ENCODE data around the gene CARD14.

Gene CARD14

DNA sequence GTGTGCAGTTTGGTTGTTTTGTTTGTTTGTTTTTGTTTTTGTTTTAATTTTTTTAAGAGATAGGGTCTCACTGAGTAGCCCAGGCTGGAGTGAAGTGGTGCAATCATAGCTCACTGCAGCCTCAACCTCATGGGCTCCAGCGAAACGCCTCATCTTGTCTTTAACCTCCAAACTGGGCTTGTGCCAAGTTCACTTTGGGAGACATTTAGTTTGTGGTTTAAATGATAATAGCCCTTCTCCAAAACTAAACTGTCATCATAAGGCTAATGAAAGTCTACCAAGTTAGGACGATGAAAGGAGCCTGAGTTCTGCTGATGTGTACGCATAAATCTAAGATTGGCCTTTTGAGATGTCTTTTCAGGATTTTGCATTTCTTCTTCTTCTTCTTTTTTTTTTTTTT, 6.5 kb upstream of the CARD14 start:
- Histone ChIP-seq H4K20me1 (ENCODE audit: insufficient read depth, low read length) (no peaks in the 10 kb centered on the region), H2AFZ (ENCODE audit: low read length) (no peak overlapping the region), H3K79me2 (ENCODE audit: low read length) (no peaks in the 10 kb centered on the region), H3K4me1 (ENCODE audit: low read length) (no peaks in the 10 kb centered on the region), H3K27me3 (replicated peaks; ENCODE audit: insufficient read depth, low read length) (peaks cover 27% of the 10 kb centered on the region), H3K4me3 (ENCODE audit: low read length) (no peak overlapping the region), H3K9me2 (replicated peaks; ENCODE audit: insufficient read depth, low read length) (no peaks in the 10 kb centered on the region), H3F3A (ENCODE audit: insufficient read depth, low read length) (no peaks in the 10 kb centered on the region), H3K27ac (ENCODE audit: low read length) (no peak overlapping the region), H3K36me3 (replicated peaks; ENCODE audit: insufficient read depth, low read length) (no peaks in the 10 kb centered on the region), H3K9ac (ENCODE audit: low read length) (no peak overlapping the region), H3K4me2 (ENCODE audit: low read depth, low read length) (no peak overlapping the region), H3K9me3 (replicated peaks; ENCODE audit: insufficient read depth, low read length) (no peaks in the 10 kb centered on the region)
- TF ChIP-seq EZH2phosphoT487 (IDR thresholded peaks at IDR 0.05; ENCODE audit: low read length) (no peak), CTCF (IDR thresholded peaks at IDR 0.05; ENCODE audit: low read length) (no peak), EZH2 (optimal IDR thresholded peaks at IDR 0.05; ENCODE audit: low read depth, low read length) (no peak)
- no peak for DNase-seq

- DNase-seq: no peak
- Histone ChIP-seq H3K27me3 (replicated peaks; ENCODE audit: insufficient read depth, low read length) (peaks cover 30% of the 10 kb centered on the region), H3F3A (ENCODE audit: insufficient read depth, low read length) (no peaks in the 10 kb centered on the region), H3K9ac (ENCODE audit: low read length) (no peak overlapping the region), H3K4me1 (ENCODE audit: low read length) (no peaks in the 10 kb centered on the region), H3K27ac (ENCODE audit: low read length) (no peak overlapping the region), H3K4me2 (ENCODE audit: low read depth, low read length) (no peak overlapping the region), H3K36me3 (replicated peaks; ENCODE audit: insufficient read depth, low read length) (no peaks in the 10 kb centered on the region), H3K79me2 (ENCODE audit: low read length) (no peaks in the 10 kb centered on the region), H3K9me2 (replicated peaks; ENCODE audit: insufficient read depth, low read length) (no peaks in the 10 kb centered on the region), H3K9me3 (replicated peaks; ENCODE audit: insufficient read depth, low read length) (no peaks in the 10 kb centered on the region), H3K4me3 (ENCODE audit: low read length) (no peak overlapping the region), H2AFZ (ENCODE audit: low read length) (no peak overlapping the region), H4K20me1 (ENCODE audit: insufficient read depth, low read length) (no peaks in the 10 kb centered on the region)
- TF ChIP-seq EZH2 (optimal IDR thresholded peaks at IDR 0.05; ENCODE audit: low read depth, low read length) (no peak), EZH2phosphoT487 (IDR thresholded peaks at IDR 0.05; ENCODE audit: low read length) (no peak), CTCF (IDR thresholded peaks at IDR 0.05; ENCODE audit: low read length) (no peak)
These were observed 5.6 kb upstream of the CARD14 start for GRCh38 chr17:80164185-80164584.

DNA sequence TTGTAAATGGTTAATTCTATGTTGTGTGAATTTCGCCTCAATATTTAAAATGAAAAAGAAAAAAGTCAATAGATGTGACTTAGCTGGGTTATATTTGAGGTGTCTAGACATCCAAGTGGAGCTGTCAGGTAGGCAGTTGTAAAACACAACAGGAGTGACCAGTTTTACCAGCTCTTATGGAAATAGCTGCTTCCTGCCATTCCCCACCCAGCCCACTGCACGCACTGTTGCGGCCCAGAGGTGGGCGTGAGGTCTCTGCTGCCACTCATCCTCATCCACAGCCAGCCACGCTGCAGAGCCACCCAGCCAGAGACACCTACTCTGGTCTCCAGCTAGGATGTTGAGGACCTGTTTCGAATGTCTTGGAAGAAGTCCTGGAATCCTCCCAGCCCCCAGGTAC, 3.4 kb upstream of the CARD14 start:
- no peak overlapping the region for H3K4me2 ChIP-seq (ENCODE audit: low read depth, low read length)
- no peaks in the 10 kb centered on the region for H3K9me3 ChIP-seq (replicated peaks; ENCODE audit: insufficient read depth, low read length)
- no peaks in the 10 kb centered on the region for H3K9me2 ChIP-seq (replicated peaks; ENCODE audit: insufficient read depth, low read length)
- H4K20me1 ChIP-seq (ENCODE audit: insufficient read depth, low read length): no peaks in the 10 kb centered on the region
- H3K4me1 ChIP-seq (ENCODE audit: low read length): no peaks in the 10 kb centered on the region
- H3K27me3 ChIP-seq (replicated peaks; ENCODE audit: insufficient read depth, low read length): peaks cover 46% of the 10 kb centered on the region
- H3K36me3 ChIP-seq (replicated peaks; ENCODE audit: insufficient read depth, low read length): no peaks in the 10 kb centered on the region
- TF ChIP-seq CTCF (IDR thresholded peaks at IDR 0.05; ENCODE audit: low read length) (no peak), EZH2phosphoT487 (IDR thresholded peaks at IDR 0.05; ENCODE audit: low read length) (no peak), EZH2 (optimal IDR thresholded peaks at IDR 0.05; ENCODE audit: low read depth, low read length) (no peak)
- H2AFZ ChIP-seq (ENCODE audit: low read length): no peak overlapping the region
- no peak overlapping the region for H3K9ac ChIP-seq (ENCODE audit: low read length)
- DNase-seq: no peak
- H3F3A ChIP-seq (ENCODE audit: insufficient read depth, low read length): no peaks in the 10 kb centered on the region
- H3K4me3 ChIP-seq (ENCODE audit: low read length): no peak overlapping the region
- H3K27ac ChIP-seq (ENCODE audit: low read length): no peak overlapping the region
- no peaks in the 10 kb centered on the region for H3K79me2 ChIP-seq (ENCODE audit: low read length)

Data from MM.1S (cell line).